Kidney (tissue), 13 donors: ENCODE data around the gene SMIM45.

Source experiments
- DNase-seq, 5 donors: peaks; one replicate each; pipeline ENCODE4 v3.0.0-alpha.2; 2013 to 2020
- FAIRE-seq: peaks from 2 replicates; lab custom pipeline; 2012; peaks lifted over from hg19 to GRCh38; lab: Jason Lieb, UNC
- H3K27ac ChIP-seq, 2 donors: one replicate each; pipeline ENCODE4 v1.7.0; 2013; ENCODE audit warnings: low read depth in 2 of 2, low read length in 2 of 2, inconsistent platforms in 1 of 2
- H3K27me3 ChIP-seq: one replicate; pipeline ENCODE4 v1.7.1; 2013; ENCODE audit warnings: low read length, inconsistent platforms; ENCODE audit not compliant: control insufficient read depth, insufficient read depth
- H3K36me3 ChIP-seq, 3 donors: one replicate each; pipeline versions ENCODE4 v1.7.0 to v1.7.1; 2013; ENCODE audit warnings: low read length in 3 of 3, control low read depth in 1 of 3, inconsistent platforms in 1 of 3; ENCODE audit not compliant: insufficient read depth in 3 of 3, control insufficient read depth in 2 of 3
- H3K4me1 ChIP-seq, 3 donors: one replicate each; pipeline versions ENCODE4 v1.7.0 to v1.7.1; 2013; ENCODE audit warnings: low read length in 3 of 3, inconsistent platforms in 1 of 3, low read depth in 1 of 3; ENCODE audit not compliant: control insufficient read depth in 2 of 3, insufficient read depth in 2 of 3
- H3K4me3 ChIP-seq, 3 donors: one replicate each; pipeline versions ENCODE4 v1.7.0 to v1.8.1; 2013; ENCODE audit warnings: low read length in 3 of 3, control low read depth in 1 of 3, inconsistent platforms in 1 of 3
- H3K9ac ChIP-seq, 3 donors: one replicate each; pipeline versions ENCODE4 v1.7.0 to v1.7.1; 2013; ENCODE audit warnings: low read length in 3 of 3, control low read depth in 1 of 3, inconsistent platforms in 1 of 3
- H3K9me3 ChIP-seq, 3 donors: one replicate each; pipeline versions ENCODE4 v1.7.0 to v1.7.1; 2013; ENCODE audit warnings: low read length in 3 of 3, control low read depth in 1 of 3, inconsistent platforms in 1 of 3; ENCODE audit not compliant: control insufficient read depth in 2 of 3, insufficient read depth in 1 of 3
- CTCF ChIP-seq: IDR thresholded peaks from 3 replicates; pipeline ENCODE4 v1.5.1; 2012; ENCODE audit warnings: mild to moderate bottlenecking, moderate library complexity, borderline replicate concordance; ENCODE audit not compliant: insufficient read depth; ENCODE audit errors: extremely low read depth
- intact Hi-C: fragments of 100-400 bp; cut with DNase I; formaldehyde crosslinking; loops from one replicate; pipeline ENCODE4 v1.11.1; 2022
- donor health status: control.
- donor health status: control.
- donor health status: control.
- donor health status: control.
- donor health status: control.
- donor health status: DM: yes; HTN: yes; CAD: no.
- donor health status: Normal renal cell carcinoma (clear cell type).

The SMIM45 gene

GRCh38 chr22:41922328-41922727 is 29.6 kb upstream of the SMIM45 start:
- H3K9ac ChIP-seq: no peak overlapping the region
- intact Hi-C loops: no loop called here
- DNase-seq (no peak), FAIRE-seq (no peak)
- H3K4me1 ChIP-seq: peaks cover 0 to 5% (median 0%) of the 10 kb centered on the region in 3 donors
- no peak overlapping the region for H3K27ac ChIP-seq
- H3K4me3 ChIP-seq: no peak overlapping the region
- no peak for TF ChIP-seq CTCF
- no peaks in the 10 kb centered on the region for H3K36me3 ChIP-seq
- H3K27me3 ChIP-seq: no peaks in the 10 kb centered on the region
- no peaks in the 10 kb centered on the region for H3K9me3 ChIP-seq

DNA sequence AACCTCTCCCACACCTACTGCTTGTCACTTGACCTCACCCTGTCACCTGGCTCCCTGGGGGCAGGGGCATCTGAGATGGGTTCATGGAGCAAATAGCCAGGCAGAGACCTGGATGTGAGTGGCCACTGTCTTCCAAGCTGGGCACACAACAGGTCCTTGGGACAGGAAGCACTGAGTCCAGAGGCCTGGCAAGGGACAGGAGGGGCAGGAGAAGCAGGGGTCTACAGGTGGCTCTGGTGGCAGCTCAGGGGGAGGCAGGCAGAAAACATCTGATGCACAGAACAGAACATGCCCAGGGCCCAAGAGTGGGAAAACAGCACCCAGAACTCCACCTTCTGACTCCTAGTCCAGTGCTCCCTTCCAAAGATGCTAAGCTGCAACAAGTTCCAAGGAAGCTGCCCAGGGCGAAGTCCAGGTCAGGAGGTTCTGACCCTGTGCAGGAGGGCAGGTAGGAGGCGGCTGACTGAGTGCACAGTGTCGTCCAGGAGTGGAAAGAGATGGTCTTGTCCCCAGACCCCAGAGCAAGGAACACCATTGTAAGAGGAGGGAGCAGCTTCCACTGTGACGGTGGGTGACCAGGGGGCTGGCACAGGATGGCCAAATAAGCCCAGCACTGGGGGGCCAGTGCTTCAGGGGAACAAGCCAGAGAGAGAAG is 28.9 kb upstream of the SMIM45 start:
- TF ChIP-seq CTCF: no peak
- DNase-seq: no peak

GRCh38 chr22:41923595-41924276 is 28.2 kb upstream of the SMIM45 start:
- Histone ChIP-seq H3K9me3 (no peaks in the 10 kb centered on the region), H3K27ac (no peak overlapping the region), H3K4me3 (no peak overlapping the region), H3K36me3 (no peaks in the 10 kb centered on the region), H3K27me3 (no peaks in the 10 kb centered on the region), H3K4me1 (peaks cover 0 to 5% (median 0%) of the 10 kb centered on the region in 3 donors), H3K9ac (no peak overlapping the region)
- no peak for TF ChIP-seq CTCF
- no peak for DNase-seq
- intact Hi-C loops: no loop called here
- FAIRE-seq: no peak

More for the DNA sequence above, 28.9 kb upstream of the SMIM45 start:
- no peak overlapping the region for H3K27ac ChIP-seq
- no peak overlapping the region for H3K4me3 ChIP-seq
- no peak for FAIRE-seq
- H3K4me1 ChIP-seq: peaks cover 0 to 5% (median 0%) of the 10 kb centered on the region in 3 donors
- H3K27me3 ChIP-seq: no peaks in the 10 kb centered on the region
- H3K9ac ChIP-seq: no peak overlapping the region
- H3K36me3 ChIP-seq: no peaks in the 10 kb centered on the region
- no peaks in the 10 kb centered on the region for H3K9me3 ChIP-seq
- intact Hi-C loops: no loop called here
